K562 (cell line): ENCODE data around the gene RNF26. TPM values are rescaled to one million over a fixed set of nuclear protein-coding genes. Genes with fewer than 3 reads are reported as not detected.
A peak's percentile ranks its signal among the peaks of the same experiment; 100 is the strongest.

Source experiments
- ATAC-seq: fragments of 200-7000 bp; cut with Tn5 transposase; 3 replicates; pipeline ENCODE4 v1.9.1; 2020; ENCODE audit warnings: moderate library complexity
- BruUV-seq: library from RNA; stranded (reverse); fragments of 400-500 nt; replicated peaks from 2 replicates; lab custom pipeline; 2021; lab: Mats Ljungman, UMichigan
- CTCF ChIA-PET: fragments of 300-600 bp; formaldehyde crosslinking; extraction: SDS; loops from one replicate; lab custom pipeline; 2021; ENCODE audit warnings: low intra/inter-chr PET ratio; lab: Yijun Ruan, JAX
- POLR2A ChIA-PET: fragments of 300-600, 350-650 bp; sonication (Branson Sonifier 250); formaldehyde crosslinking; extraction: SDS; loops from one replicate; lab custom pipeline; 2021; ENCODE audit warnings: antibody characterized with exemption, inconsistent platforms; lab: Yijun Ruan, JAX
- DNase-seq, 4 experiments: peaks; one replicate each; pipeline versions ENCODE4 v3.0.0 to v3.0.0-alpha.2; 2011 to 2018; ENCODE audit warnings: low spot score in 3 of 4, mixed read lengths in 3 of 4; ENCODE audit errors: extremely low read depth in 1 of 4
- FAIRE-seq: peaks from 2 replicates; lab custom pipeline; 2011; peaks lifted over from hg19 to GRCh38; lab: Jason Lieb, UNC
- H2AFZ ChIP-seq: 2 replicates; pipeline ENCODE4 v1.6.0; 2011; ENCODE audit warnings: low read depth, low read length, control low read depth, inconsistent platforms
- H3K27ac ChIP-seq: fragments of 200-600 bp; 3 replicates; pipeline ENCODE4 v1.8.0; 2011; ENCODE audit warnings: low read depth, mild to moderate bottlenecking, control low read depth, inconsistent platforms, low read length, moderate library complexity, mixed read lengths; ENCODE audit errors: extremely low read depth
- H3K27me3 ChIP-seq, 2 experiments: fragments of 300-600 bp in 1 of 2; 2 replicates in 1 of 2; 3 replicates in 1 of 2; pipeline versions ENCODE4 v1.6.0 to v1.8.0; 2011; ENCODE audit warnings: inconsistent platforms in 2 of 2, low read length in 2 of 2, mild to moderate bottlenecking in 1 of 2, mixed read lengths in 1 of 2, moderate library complexity in 1 of 2; ENCODE audit not compliant: control insufficient read depth in 2 of 2, insufficient read depth in 2 of 2
- H3K36me3 ChIP-seq: fragments of 300-600 bp; 3 replicates; pipeline ENCODE4 v1.8.0; 2011; ENCODE audit warnings: mild to moderate bottlenecking, low read length, inconsistent platforms; ENCODE audit not compliant: control insufficient read depth, insufficient read depth
- H3K4me1 ChIP-seq, 2 experiments: fragments of 200-600 bp in 1 of 2; replicated peaks in 1 of 2; 2 replicates in 1 of 2; 3 replicates in 1 of 2; pipeline versions ENCODE4 v1.5.1 to v1.8.0; 2011; ENCODE audit warnings: inconsistent platforms in 2 of 2, low read length in 2 of 2, mild to moderate bottlenecking in 1 of 2, mixed read lengths in 1 of 2, moderate library complexity in 1 of 2; ENCODE audit not compliant: control insufficient read depth in 2 of 2, insufficient read depth in 2 of 2
- H3K4me2 ChIP-seq: 2 replicates; pipeline ENCODE4 v1.6.1; 2011; ENCODE audit warnings: low read length, control low read depth, inconsistent platforms, mixed read lengths; ENCODE audit not compliant: insufficient read depth
- H3K4me3 ChIP-seq: fragments of 200-600 bp; sonication (generic), shearing (Covaris generic); 2 replicates; pipeline ENCODE4 v1.5.1; 2016; ENCODE audit warnings: control low read depth, inconsistent platforms
- H3K79me2 ChIP-seq: fragments of 200-600 bp; 3 replicates; pipeline ENCODE4 v1.8.0; 2011; ENCODE audit warnings: low read length, inconsistent platforms; ENCODE audit not compliant: control insufficient read depth, insufficient read depth
- H3K9ac ChIP-seq, 2 experiments: 2 replicates each; pipeline versions ENCODE4 v1.6.0 to v1.6.1; 2011; ENCODE audit warnings: low read depth in 2 of 2, low read length in 2 of 2, control low read depth in 1 of 2, inconsistent platforms in 1 of 2, mild to moderate bottlenecking in 1 of 2, mixed read lengths in 1 of 2; ENCODE audit not compliant: insufficient read depth in 1 of 2
- H3K9me1 ChIP-seq: one replicate; pipeline ENCODE4 v1.6.0; 2011; ENCODE audit warnings: inconsistent platforms, mild to moderate bottlenecking, low read length, moderate library complexity; ENCODE audit not compliant: control insufficient read depth, insufficient read depth
- H3K9me3 ChIP-seq: replicated peaks from 2 replicates; pipeline ENCODE4 v1.5.1; 2011; ENCODE audit warnings: low read depth, low read length, inconsistent platforms; ENCODE audit not compliant: control insufficient read depth, insufficient read depth
- H4K20me1 ChIP-seq: replicated peaks from 2 replicates; pipeline ENCODE4 v1.6.1; 2011; ENCODE audit warnings: low read length, inconsistent platforms, mixed read lengths; ENCODE audit not compliant: control insufficient read depth, insufficient read depth
- EP300 ChIP-seq: IDR thresholded peaks from 2 replicates; pipeline ENCODE4 v1.6.1; 2012; ENCODE audit warnings: low read length, improper control_type of control experiment
- KAT2B ChIP-seq: IDR thresholded peaks from one replicate; pipeline ENCODE4 v1.6.1; 2012; ENCODE audit warnings: low read depth, mild to moderate bottlenecking, control low read depth, inconsistent platforms, low read length, moderate library complexity
- MYC ChIP-seq, 2 experiments: fragments of 250-450 bp in 1 of 2; sonication (Bioruptor Pico) in 1 of 2; IDR thresholded peaks; 2 replicates each; pipeline versions ENCODE4 v1.5.1 to v1.6.1; 2012 to 2021; ENCODE audit warnings: low read depth in 2 of 2, borderline replicate concordance in 1 of 2, improper control_type of control experiment in 1 of 2, low read length in 1 of 2, mild to moderate bottlenecking in 1 of 2, moderate library complexity in 1 of 2
- POLR2G ChIP-seq: fragments of 200-400 bp; formaldehyde crosslinking; IDR thresholded peaks from 2 replicates; pipeline ENCODE4 v1.6.1; 2017; ENCODE audit warnings: low read depth, mild to moderate bottlenecking, antibody characterized with exemption, low read length, moderate library complexity
- RBM22 ChIP-seq: fragments of 200-400 bp; formaldehyde crosslinking; IDR thresholded peaks from 2 replicates; pipeline ENCODE4 v1.6.1; 2018; ENCODE audit warnings: low read length, low read depth; ENCODE audit not compliant: poor library complexity, severe bottlenecking
- SUPT5H ChIP-seq: fragments of 450-650 bp; IDR thresholded peaks from 2 replicates; pipeline ENCODE4 v1.6.1; 2016
- ZNF583 ChIP-seq: fragments of 250-450 bp; sonication (Bioruptor Pico); IDR thresholded peaks from 2 replicates; pipeline ENCODE4 v1.4.0; 2020
- WGBS: fragments of 100-300 bp; shearing (Covaris generic); methylation state at CpG from one replicate; pipeline ENCODE4 v1.1.6; 2016; ENCODE audit warnings: low coverage, mixed read lengths; ENCODE audit not compliant: insufficient coverage; ENCODE audit errors: missing lambda C conversion rate; 5-methylcytosine and 5-hydroxymethylcytosine counted together
- in situ Hi-C: fragments of 300-500 bp; cut with MboI; formaldehyde crosslinking; loops from 4 replicates; pipeline ENCODE4 v1.15.0; 2018; ENCODE audit warnings: inconsistent platforms, mixed read lengths
- intact Hi-C: fragments of 100-400 bp; cut with micrococcal nuclease; formaldehyde crosslinking; loops from 2 replicates; pipeline ENCODE4 v1.14.2; 2022
- polyA plus RNA-seq, 8 experiments: library from polyadenylated mRNA; depleted of rRNA in 4 of 8; stranded (reverse) in 5 of 8; unstranded in 3 of 8; fragments of >200 nt; fragmentation: Nextera tagmentation in 2 of 8; fragmentation: Illumina TruSeq in 1 of 8; extraction: Ambion mirVana in 2 of 8; extraction: Trizol in 1 of 8; gene quantifications; 2 replicates each; pipeline versions ENCODE4 v1.2.1 to v1.2.3, GENCODE V29; 2011 to 2014; ENCODE audit warnings: inconsistent platforms in 1 of 8, missing spikeins in 1 of 8
- total RNA-seq, 7 experiments: library from RNA; depleted of rRNA in 6 of 7; stranded (reverse); fragments of >200 nt in 6 of 7; fragmentation: Illumina TruSeq in 2 of 7; extraction: Trizol in 2 of 7; gene quantifications; 2 replicates each; pipeline versions ENCODE4 v1.2.1 to v1.2.3, GENCODE V29; 2011 to 2021; ENCODE audit warnings: low replicate concordance in 1 of 7

The RNF26 gene
- total and polyA plus RNA-seq, 9 of the 15 experiments (the other 6 are each of a cell fraction or from before 2014, with no cell fraction given): 5.3 to 53.6 (median 12.7) TPM

DNA sequence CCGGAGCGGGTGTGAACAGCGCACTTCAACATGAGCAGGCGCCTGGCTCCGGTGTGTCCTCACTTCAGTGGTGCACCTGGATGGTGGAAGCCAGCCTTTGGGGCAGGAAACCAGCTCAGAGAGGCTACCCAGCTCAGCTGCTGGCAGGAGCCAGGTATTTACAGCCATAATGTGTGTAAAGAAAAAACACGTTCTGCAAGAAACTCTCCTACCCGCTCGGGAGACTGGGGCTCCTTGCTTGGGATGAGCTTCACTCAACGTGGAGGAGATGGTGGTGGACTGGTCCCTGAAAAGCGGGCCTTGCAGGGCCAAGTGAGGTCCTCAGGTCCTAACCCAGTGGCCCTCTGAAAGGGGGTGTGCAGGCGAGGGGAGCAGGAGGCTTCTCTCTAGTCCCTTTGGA is 24.9 kb upstream of the RNF26 start:
- H4K20me1 ChIP-seq: no peaks in the 10 kb centered on the region
- 90% methylated on average over 9 of the region's 11 CpGs for WGBS
- ATAC-seq (no peak), FAIRE-seq (no peak), DNase-seq (no peak)
- no peaks in the 10 kb centered on the region for H3K9me3 ChIP-seq
- no peak overlapping the region for H3K9ac ChIP-seq
- H3K27me3 ChIP-seq: no peaks in the 10 kb centered on the region
- no peak overlapping the region for H3K27ac ChIP-seq
- no peaks in the 10 kb centered on the region for H3K9me1 ChIP-seq
- in situ Hi-C loops: no loop called here
- ChIA-PET CTCF (no interaction called here), POLR2A (interaction anchor here (0.6 to 3.2 kb wide), 9 partner anchors 8 to 307 kb away, joined by 3 to 17 read pairs (median 5); partner anchors contain the start of gene MCAM)
- intact Hi-C loops: no loop called here
- TF ChIP-seq EP300 (no peak), POLR2G (0 out of 2 replicates have a peak, but pooled peaks have one; percentile 42)
- no TSS peak for BruUV-seq
- H3K4me1 ChIP-seq: peaks cover 0 to 8% of the 10 kb centered on the region in 2 experiments; a peak in 2 of 5 replicates
- no peak overlapping the region for H2AFZ ChIP-seq
- H3K4me2 ChIP-seq: no peak overlapping the region
- H3K36me3 ChIP-seq: peaks cover 78% of the 10 kb centered on the region; the same call in 2 of the 3 replicates
- H3K4me3 ChIP-seq: no peak overlapping the region
- H3K79me2 ChIP-seq: no peaks in the 10 kb centered on the region

DNA sequence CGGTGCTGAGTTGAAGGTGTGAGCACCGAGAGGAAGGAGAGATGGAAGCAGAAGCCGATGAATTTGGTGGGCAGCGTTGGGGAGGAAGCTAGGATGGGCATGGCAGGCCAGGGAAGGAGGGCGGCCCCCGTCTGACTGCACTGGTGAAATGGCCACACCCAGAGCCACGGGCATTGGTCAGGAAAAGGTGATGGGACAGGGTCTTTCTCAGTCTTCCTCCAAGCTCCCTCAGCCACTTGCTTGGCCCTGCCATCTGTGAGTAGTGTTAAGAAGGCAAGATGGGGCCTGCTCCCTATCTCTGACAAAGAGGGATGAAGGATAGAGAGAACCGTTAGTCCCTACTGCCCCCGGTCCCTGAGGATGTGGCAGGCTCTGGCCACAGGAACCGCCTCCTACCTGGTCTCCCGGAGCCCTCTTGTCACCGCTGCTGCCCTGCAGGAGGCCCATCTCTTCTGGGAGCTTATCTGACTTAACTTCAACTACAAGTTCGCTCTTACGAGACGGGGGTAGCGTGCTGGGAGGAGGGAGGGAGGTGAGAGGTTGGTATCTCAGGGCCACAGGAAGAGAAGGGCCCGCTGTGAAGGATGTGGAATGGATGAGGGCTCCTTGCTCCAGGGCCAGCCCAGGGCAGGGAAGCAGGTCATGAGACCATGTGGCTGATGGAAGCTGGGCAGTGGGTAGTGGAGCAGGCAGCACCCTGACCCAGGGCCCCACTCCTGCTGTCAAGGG is 24.2 kb upstream of the RNF26 start:
- no TSS peak for BruUV-seq
- intact Hi-C loops: no loop called here

More for the DNA sequence above, 24.2 kb upstream of the RNF26 start:
- ChIA-PET POLR2A (interaction anchor here (0.6 to 3.2 kb wide), 8 partner anchors 7 to 283 kb away, joined by 4 to 17 read pairs (median 5); partner anchors contain the start of gene MCAM), CTCF (no interaction called here)
- DNase-seq: no peak
- no peak overlapping the region for H3K27ac ChIP-seq
- ATAC-seq: no peak; the same call in 2 of the 3 replicates
- no peak for FAIRE-seq
- H3K79me2 ChIP-seq: peaks cover 3% of the 10 kb centered on the region; the same call in 1 of the 3 replicates
- H2AFZ ChIP-seq: no peak overlapping the region
- TF ChIP-seq POLR2G (peak; percentile 10; the same call in 1 of the 2 replicates), SUPT5H (0 out of 2 replicates have a peak, but pooled peaks have one; percentile 39), MYC (IDR thresholded peaks at IDR 0.05; ENCODE audit: low read depth, low read length) (no peak), MYC (CRISPR knock-in tag; IDR thresholded peaks at IDR 0.05; ENCODE audit: borderline replicate concordance, low read depth) (no peak), ZNF583 (CRISPR knock-in tag) (no peak), RBM22 (peak; percentile 6), KAT2B (no peak)
- in situ Hi-C loops: no loop called here
- H3K27me3 ChIP-seq: no peaks in the 10 kb centered on the region
- H3K9ac ChIP-seq: no peak overlapping the region
- no peak overlapping the region for H3K4me2 ChIP-seq
- H3K4me1 ChIP-seq: peaks cover 0 to 15% of the 10 kb centered on the region in 2 experiments; a peak in 2 of 5 replicates
- H3K36me3 ChIP-seq: peaks cover 85% of the 10 kb centered on the region; the same call in 2 of the 3 replicates
- H3K9me3 ChIP-seq: no peaks in the 10 kb centered on the region
- WGBS: 64% methylated on average over 15 of the region's 17 CpGs
- no peaks in the 10 kb centered on the region for H4K20me1 ChIP-seq
- no peak overlapping the region for H3K4me3 ChIP-seq
- H3K9me1 ChIP-seq: no peaks in the 10 kb centered on the region
